HUES48 (cell line): Measurements from ENCODE around the gene FADS6.

Source experiments
- H3K27ac ChIP-seq: one replicate; pipeline ENCODE4 v1.7.0; 2013; ENCODE audit warnings: low read depth, low read length, inconsistent platforms
- H3K27me3 ChIP-seq: 2 replicates; pipeline ENCODE4 v1.6.1; 2013; ENCODE audit warnings: mild to moderate bottlenecking, low read length; ENCODE audit not compliant: control insufficient read depth, insufficient read depth
- H3K36me3 ChIP-seq: 2 replicates; pipeline ENCODE4 v1.6.1; 2013; ENCODE audit warnings: low read length; ENCODE audit not compliant: control insufficient read depth, insufficient read depth
- H3K4me1 ChIP-seq: 2 replicates; pipeline ENCODE4 v1.6.1; 2013; ENCODE audit warnings: mild to moderate bottlenecking, low read length; ENCODE audit not compliant: control insufficient read depth, insufficient read depth
- H3K4me3 ChIP-seq: 2 replicates; pipeline ENCODE4 v1.5.1; 2013; ENCODE audit warnings: mild to moderate bottlenecking, low read depth, low read length
- H3K9ac ChIP-seq: 2 replicates; pipeline ENCODE4 v1.6.1; 2013; ENCODE audit warnings: mild to moderate bottlenecking, low read depth, low read length, moderate library complexity
- H3K9me3 ChIP-seq: 2 replicates; pipeline ENCODE4 v1.6.1; 2013; ENCODE audit warnings: low read length; ENCODE audit not compliant: control insufficient read depth, insufficient read depth

Gene FADS6

DNA sequence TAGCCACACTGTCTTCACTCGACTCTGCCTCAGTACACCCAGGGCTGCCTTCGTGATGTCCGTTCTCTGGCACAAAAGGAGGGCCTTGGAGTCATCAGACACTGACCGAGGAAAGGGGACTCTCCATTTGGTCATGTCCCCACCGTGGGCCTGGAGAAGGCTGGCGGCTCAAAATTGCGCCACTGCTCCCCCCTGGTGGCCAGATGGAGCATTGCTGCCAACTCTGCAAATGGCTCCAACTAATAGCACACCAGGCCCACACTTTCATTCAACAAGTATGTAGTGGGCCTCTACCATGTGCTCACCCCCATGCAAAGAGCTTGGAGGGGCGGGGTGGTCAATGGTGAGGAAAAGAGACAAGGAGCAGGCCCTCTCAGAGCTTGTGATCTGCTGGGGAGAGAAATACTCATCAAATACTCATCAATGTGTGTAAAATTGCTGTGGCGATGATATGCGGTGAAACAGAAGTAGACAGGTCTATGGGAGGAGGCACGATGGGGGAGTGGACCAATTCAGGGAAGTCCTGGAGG lies 28.5 kb downstream of the FADS6 start:
- Histone ChIP-seq H3K36me3 (peaks cover 18% of the 10 kb centered on the region), H3K9ac (no peak overlapping the region), H3K9me3 (no peaks in the 10 kb centered on the region), H3K27ac (no peak overlapping the region), H3K4me3 (no peak overlapping the region), H3K27me3 (peaks cover 22% of the 10 kb centered on the region), H3K4me1 (peaks cover 5% of the 10 kb centered on the region; the same call in 1 of the 2 replicates)

DNA sequence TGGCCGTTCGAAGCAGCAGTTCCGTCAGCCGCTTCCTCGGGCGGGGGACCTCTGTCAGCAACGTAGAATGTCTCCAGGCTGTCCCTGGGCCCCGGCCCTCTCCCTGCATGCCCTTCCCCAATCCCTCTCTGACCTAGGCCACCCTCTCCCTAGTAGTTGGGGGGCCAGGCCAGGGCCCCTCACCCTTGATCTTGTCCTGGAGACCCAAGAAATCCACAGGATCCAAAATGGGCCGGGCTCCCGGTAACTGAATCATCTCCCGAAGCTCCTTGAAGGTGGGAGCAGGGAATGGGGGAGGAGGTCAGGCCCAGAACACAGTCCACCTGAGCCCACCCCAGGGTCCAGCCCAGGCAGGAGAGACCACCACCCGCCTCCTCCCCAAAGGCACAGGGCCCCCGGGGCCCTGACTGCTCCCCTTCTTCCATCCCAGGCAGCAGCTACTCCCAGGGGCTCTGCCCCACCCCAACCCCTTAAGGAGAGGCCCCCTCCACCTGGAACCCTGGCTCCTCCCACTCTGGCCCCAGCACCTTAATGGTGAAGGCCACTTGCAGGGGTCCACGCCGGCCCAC lies 29.1 kb downstream of the FADS6 start:
- Histone ChIP-seq H3K9me3 (no peaks in the 10 kb centered on the region), H3K36me3 (peaks cover 13% of the 10 kb centered on the region), H3K4me1 (peaks cover 5% of the 10 kb centered on the region; the same call in 1 of the 2 replicates)

DNA sequence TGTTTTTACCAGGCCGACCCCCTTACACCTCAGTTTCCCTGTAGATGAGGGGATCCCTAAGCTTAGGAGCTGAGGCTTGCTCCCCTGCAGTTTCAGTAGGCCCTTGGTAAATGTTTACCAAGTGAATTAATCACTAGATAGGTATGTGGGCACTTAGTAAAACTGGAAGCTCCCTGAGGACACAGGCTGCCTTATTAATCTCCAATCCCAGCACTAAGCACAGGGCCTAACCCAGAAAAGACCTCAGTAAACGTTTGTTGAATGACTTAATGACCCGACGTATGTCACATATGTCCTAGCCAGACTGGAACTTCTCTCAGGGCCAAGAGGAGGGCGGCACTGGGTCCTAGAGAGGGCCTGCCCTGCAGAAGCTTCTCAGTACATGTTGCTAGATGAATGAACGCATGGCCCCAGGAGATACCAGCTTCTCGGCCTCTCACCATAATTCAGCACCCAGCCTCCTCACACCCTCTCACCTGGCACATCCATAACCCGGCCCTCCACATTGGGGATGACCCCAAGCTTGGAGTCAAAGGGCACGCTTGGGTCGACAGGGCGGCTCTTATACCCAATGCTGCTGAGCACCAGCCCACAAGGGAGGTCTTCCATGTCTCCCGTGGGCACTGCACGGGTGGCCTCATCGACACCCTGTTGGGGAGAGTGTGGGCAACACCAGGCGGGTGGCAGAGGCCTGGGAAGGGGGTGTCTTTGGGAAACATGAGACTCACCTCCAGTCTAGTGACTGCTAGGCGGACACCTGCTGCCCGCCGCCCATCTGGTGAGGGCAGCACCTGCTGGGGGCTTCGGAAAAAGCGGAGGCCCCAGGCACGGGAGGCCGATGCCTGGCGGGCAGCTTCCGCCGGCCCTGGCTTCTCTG lies 29.8 kb downstream of the FADS6 start:
- no peaks in the 10 kb centered on the region for H3K9me3 ChIP-seq
- no peak overlapping the region for H3K27ac ChIP-seq
- H3K36me3 ChIP-seq, result peaks cover 13% of the 10 kb centered on the region
- H3K4me3 ChIP-seq, result no peak overlapping the region
- H3K4me1 ChIP-seq, result peaks cover 5% of the 10 kb centered on the region; the same call in 1 of the 2 replicates
- H3K27me3 ChIP-seq, result peaks cover 35% of the 10 kb centered on the region
- no peak overlapping the region for H3K9ac ChIP-seq

More for the DNA sequence above, 29.1 kb downstream of the FADS6 start:
- Histone ChIP-seq H3K27me3 (peaks cover 28% of the 10 kb centered on the region), H3K4me3 (no peak overlapping the region), H3K9ac (no peak overlapping the region), H3K27ac (no peak overlapping the region)

DNA sequence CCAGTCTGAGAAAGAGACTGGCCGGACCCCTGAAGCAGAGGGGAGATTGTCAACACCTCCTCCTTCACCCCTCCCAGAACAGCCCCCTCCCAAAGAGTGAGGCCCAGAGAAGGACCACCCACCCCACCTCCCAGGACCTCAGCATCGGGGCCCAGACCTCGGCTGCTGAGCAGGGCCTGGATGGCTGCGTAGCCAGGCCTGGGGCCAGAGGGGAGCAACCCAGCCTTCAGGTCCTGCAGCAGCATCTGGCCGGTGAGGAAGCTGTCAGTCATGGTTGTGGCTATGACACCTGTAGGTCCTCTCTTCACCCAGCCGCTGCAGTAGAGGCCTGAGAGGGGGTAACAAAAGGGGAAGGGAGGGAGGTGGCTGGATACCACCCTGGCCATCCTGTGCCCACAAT lies 30.5 kb downstream of the FADS6 start:
- H3K9ac ChIP-seq, result no peak overlapping the region
- H3K4me3 ChIP-seq, result no peak overlapping the region
- H3K27ac ChIP-seq, result no peak overlapping the region
- H3K27me3 ChIP-seq, result peaks cover 42% of the 10 kb centered on the region
- H3K9me3 ChIP-seq, result no peaks in the 10 kb centered on the region
- H3K4me1 ChIP-seq, result peaks cover 5% of the 10 kb centered on the region; the same call in 1 of the 2 replicates
- H3K36me3 ChIP-seq, result peaks cover 13% of the 10 kb centered on the region

DNA sequence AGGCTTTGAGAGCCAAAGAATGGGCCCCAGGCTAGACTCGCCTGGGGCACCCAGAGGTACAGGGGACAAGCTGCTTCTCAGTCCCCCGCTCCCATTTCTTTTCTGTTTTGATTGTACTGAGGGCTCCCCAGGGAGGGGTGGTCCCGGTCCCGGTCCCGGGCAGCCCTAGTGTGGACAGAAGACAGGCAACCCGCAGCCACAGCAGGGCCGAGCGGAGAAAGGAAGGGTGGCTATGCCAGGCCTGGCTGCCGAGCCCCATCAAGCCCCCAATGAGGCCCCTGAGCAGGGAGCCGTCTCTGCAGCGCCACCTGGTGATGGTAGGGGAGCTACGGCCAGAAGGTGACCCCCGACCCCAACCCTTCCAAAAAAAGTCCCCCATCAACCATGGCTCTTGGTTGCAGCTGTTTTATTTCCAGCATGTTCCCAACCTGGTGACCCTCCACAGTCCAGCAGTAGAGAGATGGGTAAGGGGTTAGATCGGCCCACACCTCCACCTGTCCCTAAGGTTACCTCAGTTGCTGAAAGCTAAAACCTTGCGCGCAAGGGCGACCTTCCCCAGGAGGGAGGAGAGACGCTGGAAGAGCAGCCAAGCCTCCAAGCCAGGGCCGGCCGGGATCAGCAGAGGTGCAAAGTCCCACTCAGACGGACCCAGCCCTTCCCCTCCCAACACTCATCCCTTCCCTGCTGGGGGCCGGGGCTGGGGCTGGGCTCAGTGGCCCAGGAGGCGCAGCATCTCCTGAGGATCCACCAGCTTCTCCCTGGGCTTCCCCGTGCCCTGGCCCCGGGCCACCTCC lies 31.1 kb downstream of the FADS6 start:
- Histone ChIP-seq H3K36me3 (peaks cover 13% of the 10 kb centered on the region), H3K9ac (no peak overlapping the region), H3K4me1 (peaks cover 5% of the 10 kb centered on the region; the same call in 1 of the 2 replicates), H3K27ac (no peak overlapping the region), H3K27me3 (peaks cover 49% of the 10 kb centered on the region), H3K4me3 (peak overlapping the region; percentile 32; the same call in 1 of the 2 replicates), H3K9me3 (no peaks in the 10 kb centered on the region)

DNA sequence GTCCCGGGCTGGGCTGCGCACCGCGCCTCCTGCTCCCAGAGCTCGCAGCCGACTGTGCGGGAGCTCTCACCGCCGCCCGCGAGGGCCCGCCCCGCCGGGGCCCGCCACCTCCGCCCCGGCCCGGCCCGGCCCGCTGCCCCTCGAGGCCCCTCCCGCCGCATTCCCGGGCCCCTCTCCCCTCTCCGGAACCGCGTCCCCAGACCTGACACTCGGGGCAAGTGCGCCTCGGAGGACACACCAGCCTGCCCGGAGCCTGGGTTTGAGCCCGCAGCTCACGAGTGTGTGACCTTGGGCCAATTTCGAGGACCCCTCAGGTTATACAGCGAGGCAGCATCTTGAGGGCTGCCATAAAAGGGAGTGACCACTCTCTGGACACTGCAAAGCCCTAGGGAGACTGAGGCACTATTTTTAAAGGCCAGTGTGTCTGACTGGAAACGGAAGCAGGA lies 31.7 kb downstream of the FADS6 start:
- H3K9ac ChIP-seq, result no peak overlapping the region
- peaks cover 13% of the 10 kb centered on the region for H3K36me3 ChIP-seq
- no peak overlapping the region for H3K27ac ChIP-seq
- no peaks in the 10 kb centered on the region for H3K9me3 ChIP-seq
- peak overlapping the region; percentile 32; the same call in 1 of the 2 replicates for H3K4me3 ChIP-seq
- peaks cover 55% of the 10 kb centered on the region for H3K27me3 ChIP-seq
- peaks cover 5% of the 10 kb centered on the region; the same call in 1 of the 2 replicates for H3K4me1 ChIP-seq

DNA sequence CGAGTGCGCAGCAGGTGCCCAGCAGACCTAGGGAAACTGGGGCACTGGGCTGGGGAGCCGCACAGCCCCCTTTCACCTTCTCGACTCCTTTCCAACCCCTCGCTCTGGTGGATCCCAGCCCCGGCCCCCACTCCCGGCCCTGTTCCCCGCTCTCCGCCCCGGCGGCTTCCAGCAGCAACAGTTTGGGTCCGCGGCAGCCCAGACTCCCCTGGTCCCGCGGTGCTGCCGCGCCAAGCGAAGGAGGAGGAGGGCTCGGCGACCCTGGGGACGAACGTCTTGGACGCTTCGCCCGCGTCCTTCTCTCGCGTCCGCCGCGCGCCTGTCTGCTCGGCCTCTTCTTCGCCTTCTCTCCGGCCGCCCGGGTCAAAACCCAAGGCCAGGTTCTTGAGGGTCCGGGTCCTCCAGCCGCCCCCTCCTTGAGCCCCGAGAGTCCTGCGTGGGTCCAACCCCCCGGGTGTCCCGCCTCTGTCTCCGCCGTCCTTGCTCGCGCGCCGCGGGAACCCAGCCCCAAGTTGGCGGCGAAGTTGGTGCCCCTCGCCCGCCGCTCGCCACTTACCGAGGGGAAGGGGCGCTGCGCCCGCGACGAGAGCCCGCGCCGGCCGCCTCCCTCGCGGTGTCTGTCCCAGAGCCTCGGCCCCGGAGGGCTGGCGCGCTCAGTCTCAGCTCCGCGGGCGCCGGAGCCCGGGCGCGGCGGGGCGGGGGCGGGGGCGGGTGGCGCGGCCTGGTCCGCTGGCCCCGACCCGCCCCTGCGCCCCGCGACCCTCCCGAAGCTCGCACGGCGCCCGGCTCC lies 32.4 kb downstream of the FADS6 start:
- H3K9me3 ChIP-seq, result no peaks in the 10 kb centered on the region
- peaks cover 13% of the 10 kb centered on the region for H3K36me3 ChIP-seq
- H3K4me3 ChIP-seq, result peak overlapping the region; percentile 50
- H3K9ac ChIP-seq, result no peak overlapping the region
- H3K27me3 ChIP-seq, result peaks cover 59% of the 10 kb centered on the region
- no peak overlapping the region for H3K27ac ChIP-seq
- H3K4me1 ChIP-seq, result peaks cover 5% of the 10 kb centered on the region; the same call in 1 of the 2 replicates

DNA sequence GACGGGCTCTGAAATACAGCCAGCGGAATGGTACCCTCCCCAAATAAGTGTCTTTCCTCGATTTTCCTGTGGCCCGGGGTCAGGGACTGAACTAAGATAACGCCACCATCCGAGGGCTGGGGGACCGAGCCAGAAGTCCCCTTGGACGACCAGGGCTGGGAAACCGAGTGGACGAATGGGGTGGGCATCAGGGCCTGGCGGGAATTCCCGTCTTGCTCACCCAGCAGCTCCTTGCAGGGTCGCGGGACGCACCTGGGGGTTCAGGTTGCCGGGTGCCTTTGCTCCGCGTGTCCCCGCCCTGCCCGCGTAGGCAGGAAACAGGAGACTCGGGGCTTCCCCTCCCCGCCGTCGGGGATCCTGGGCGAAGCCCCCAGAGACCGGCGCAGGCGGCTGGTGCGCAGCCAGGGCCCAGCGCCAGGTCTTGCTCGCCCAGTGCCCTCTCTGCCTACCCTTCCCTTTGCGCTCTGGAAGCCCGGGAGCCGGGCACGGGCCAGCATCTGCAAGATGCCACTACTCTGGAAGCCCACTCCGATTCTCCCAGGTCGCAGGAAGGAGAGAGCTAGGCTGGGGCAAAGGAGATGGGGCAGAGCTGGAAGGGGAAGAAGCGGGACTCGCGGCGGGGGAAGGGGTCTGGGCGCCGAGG lies 33.1 kb downstream of the FADS6 start:
- H3K27me3 ChIP-seq, result peaks cover 66% of the 10 kb centered on the region
- no peak overlapping the region for H3K27ac ChIP-seq
- H3K9me3 ChIP-seq, result no peaks in the 10 kb centered on the region
- H3K4me1 ChIP-seq, result peaks cover 5% of the 10 kb centered on the region; the same call in 1 of the 2 replicates
- peaks cover 9% of the 10 kb centered on the region for H3K36me3 ChIP-seq
- peak overlapping the region; percentile 50 for H3K4me3 ChIP-seq
- H3K9ac ChIP-seq, result no peak overlapping the region

DNA sequence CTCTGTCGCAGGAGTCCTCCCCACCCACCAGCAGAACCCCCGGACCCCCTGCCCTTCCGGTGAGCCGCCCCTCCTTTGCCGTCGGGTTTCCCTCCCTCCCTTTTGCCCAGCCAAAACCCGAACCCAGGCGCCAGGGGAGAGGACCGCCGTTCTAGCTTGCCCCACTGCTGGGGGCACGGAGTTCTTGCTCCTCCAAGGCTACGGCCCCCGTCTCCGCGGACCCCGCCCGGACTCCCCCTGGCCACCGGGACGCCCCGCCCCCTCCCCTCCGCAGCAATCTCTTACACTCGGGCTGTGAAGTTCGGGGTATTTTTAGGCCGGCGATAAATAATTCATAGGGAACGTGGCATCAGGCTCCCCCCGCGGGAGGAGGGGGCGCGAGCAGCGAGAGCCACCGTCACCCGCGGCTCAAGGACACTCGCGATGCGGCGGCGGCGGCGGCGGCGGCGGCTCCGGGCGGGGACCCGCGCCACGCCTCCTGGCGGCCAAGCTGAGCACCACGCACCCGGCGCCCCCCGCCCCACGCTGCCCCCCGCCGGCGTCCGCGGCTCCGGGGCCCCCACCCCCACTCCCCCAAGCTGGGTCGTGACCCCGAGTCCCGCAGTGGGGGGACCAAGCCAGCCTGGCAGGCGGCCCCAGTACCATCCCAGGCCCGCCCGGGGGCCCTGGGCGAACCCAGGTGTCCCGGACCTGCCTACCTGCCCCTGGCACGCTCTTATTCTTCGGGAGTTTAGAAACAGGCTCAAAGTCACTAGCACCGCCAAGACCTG lies 33.8 kb downstream of the FADS6 start, which contains the start of gene GRIN2C:
GRIN2C (minus strand) TSS at position 427 of the 770 bp plus-strand sequence. CDS start 4,793 bp downstream, outside the sequence.
- Histone ChIP-seq H3K4me1 (peaks cover 5% of the 10 kb centered on the region; the same call in 1 of the 2 replicates), H3K27me3 (peaks cover 72% of the 10 kb centered on the region), H3K27ac (no peak within 1 kb of the TSS), H3K9me3 (no peaks in the 10 kb centered on the region), H3K36me3 (peaks cover 8% of the 10 kb centered on the region), H3K9ac (no peak within 1 kb of the TSS), H3K4me3 (peak within 1 kb of the TSS; percentile 50)
